ENCODE measurements around the gene ENDOU.

Gene ENDOU

GRCh38 chr12:47744005-47744651 lies 18.8 kb upstream of the ENDOU start:
- Mint-ChIP-seq H3K27ac (peak overlapping the region in 1 of 3 experiments; percentile 33), H3K36me3 (ENCODE audit: low read depth) (peaks cover 11% of the 10 kb centered on the region), H3K27me3 (ENCODE audit: low read depth) (peaks cover 15% of the 10 kb centered on the region), H3K4me3 (no peak overlapping the region), H3K4me1 (peaks cover 32% of the 10 kb centered on the region), H3K9me3 (no peaks in the 10 kb centered on the region)
- TF ChIP-seq, protein P1, sequence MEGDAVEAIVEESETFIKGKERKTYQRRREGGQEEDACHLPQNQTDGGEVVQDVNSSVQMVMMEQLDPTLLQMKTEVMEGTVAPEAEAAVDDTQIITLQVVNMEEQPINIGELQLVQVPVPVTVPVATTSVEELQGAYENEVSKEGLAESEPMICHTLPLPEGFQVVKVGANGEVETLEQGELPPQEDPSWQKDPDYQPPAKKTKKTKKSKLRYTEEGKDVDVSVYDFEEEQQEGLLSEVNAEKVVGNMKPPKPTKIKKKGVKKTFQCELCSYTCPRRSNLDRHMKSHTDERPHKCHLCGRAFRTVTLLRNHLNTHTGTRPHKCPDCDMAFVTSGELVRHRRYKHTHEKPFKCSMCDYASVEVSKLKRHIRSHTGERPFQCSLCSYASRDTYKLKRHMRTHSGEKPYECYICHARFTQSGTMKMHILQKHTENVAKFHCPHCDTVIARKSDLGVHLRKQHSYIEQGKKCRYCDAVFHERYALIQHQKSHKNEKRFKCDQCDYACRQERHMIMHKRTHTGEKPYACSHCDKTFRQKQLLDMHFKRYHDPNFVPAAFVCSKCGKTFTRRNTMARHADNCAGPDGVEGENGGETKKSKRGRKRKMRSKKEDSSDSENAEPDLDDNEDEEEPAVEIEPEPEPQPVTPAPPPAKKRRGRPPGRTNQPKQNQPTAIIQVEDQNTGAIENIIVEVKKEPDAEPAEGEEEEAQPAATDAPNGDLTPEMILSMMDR (IDR thresholded peaks at IDR 0.05; ENCODE audit: unreplicated experiment in 3 of 3): peak; percentile 49 to 61 (median 51)

DNA sequence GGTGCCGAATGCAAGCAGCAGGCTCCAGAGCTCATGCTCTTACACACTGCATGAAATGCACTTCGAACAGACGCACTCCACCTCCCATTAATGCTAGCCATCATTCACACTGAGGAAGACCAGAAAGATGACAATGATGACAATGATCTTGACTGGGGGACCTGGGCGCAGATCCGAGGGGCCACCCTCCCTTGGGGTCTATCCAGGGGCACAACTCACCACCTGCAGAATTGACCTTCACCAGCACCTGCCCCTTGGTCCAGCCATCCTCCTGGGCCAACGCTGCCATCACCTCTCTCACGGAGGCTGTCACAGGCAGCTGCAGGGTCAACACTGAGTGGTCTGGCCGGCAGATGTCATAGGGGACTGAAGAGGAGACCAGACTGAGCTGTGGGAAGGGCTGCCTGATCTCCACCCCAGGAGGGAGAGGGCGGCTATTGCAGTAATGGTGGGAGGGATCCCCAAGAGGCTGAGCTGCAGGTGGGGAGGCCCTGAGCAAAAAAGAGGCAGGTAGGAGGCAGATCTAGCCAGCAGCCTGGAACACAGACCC lies 18.1 kb upstream of the ENDOU start:
- Mint-ChIP-seq H3K36me3 (ENCODE audit: low read depth) (peaks cover 6% of the 10 kb centered on the region), H3K4me3 (no peak overlapping the region), H3K27me3 (ENCODE audit: low read depth) (peaks cover 15% of the 10 kb centered on the region), H3K27ac (peak overlapping the region in 1 of 3 experiments; percentile 33), H3K4me1 (peaks cover 36% of the 10 kb centered on the region), H3K9me3 (no peaks in the 10 kb centered on the region)
- TF ChIP-seq, protein P1 (IDR thresholded peaks at IDR 0.05; ENCODE audit: unreplicated experiment in 3 of 3): no peak

DNA sequence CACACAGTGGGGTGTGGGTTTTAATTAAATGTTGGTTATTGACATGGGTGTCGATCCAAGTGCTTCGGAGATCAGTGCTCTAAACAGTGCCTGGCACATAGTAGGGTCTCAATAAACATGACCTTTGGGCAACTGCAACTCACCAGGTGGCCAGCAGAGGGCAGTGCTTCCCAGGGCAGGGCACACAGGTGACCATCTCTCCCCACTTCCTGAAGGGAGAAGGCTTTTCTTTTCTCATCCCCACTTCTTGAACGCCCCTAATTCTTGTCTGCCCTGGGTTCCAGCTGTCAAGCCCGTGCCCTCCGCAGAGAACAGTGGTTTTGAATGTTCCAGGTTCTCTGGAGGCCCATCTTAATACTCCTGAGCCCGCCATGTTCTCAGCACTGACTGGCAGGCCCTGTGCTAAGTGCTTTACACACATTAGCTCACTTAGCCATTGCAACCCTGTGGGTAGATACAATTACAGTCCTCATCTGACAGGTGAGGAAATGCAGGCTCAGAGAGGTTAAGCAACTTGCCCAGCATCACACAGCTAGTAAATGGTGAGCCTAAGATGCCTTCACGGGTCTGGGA lies 17.0 kb upstream of the ENDOU start:
- peaks cover 15% of the 10 kb centered on the region for H3K27me3 Mint-ChIP-seq (ENCODE audit: low read depth)

DNA sequence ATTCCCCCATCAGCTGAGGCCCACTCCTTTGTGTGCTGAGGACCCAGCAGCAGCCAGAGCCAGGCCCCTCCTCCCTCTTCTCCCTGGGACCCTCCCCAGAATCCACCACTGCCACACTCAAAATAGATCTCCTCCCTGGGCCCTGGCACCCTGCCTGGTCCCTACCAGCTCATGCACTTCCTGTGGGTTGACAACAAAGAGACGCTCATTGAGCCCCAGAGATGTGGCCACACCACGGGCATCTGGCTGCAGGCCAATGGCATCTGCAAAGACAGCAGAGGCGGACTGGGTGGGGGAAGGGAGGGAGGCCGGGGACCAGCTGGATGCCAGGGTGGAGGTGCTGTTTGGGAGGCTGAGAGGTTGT lies 16.0 kb upstream of the ENDOU start:
- peaks cover 49% of the 10 kb centered on the region for H3K4me1 Mint-ChIP-seq
- peak overlapping the region; percentile 46 to 78 (median 57) for H3K27ac Mint-ChIP-seq
- TF ChIP-seq, protein P1 (IDR thresholded peaks at IDR 0.05; ENCODE audit: unreplicated experiment in 3 of 3): no peak
- H3K36me3 Mint-ChIP-seq (ENCODE audit: low read depth): no peaks in the 10 kb centered on the region
- no peaks in the 10 kb centered on the region for H3K9me3 Mint-ChIP-seq
- H3K4me3 Mint-ChIP-seq: peak overlapping the region in 1 of 3 experiments; percentile 9
- H3K27me3 Mint-ChIP-seq (ENCODE audit: low read depth): peaks cover 15% of the 10 kb centered on the region

More for the DNA sequence above, 17.0 kb upstream of the ENDOU start:
- TF ChIP-seq, protein P1 (IDR thresholded peaks at IDR 0.05; ENCODE audit: unreplicated experiment in 3 of 3): peak; percentile 88 to 95 (median 91)
- Mint-ChIP-seq H3K27ac (peak overlapping the region in 1 of 3 experiments; percentile 57), H3K36me3 (ENCODE audit: low read depth) (peaks cover 6% of the 10 kb centered on the region), H3K4me3 (no peak overlapping the region), H3K9me3 (no peaks in the 10 kb centered on the region), H3K4me1 (peaks cover 43% of the 10 kb centered on the region)

DNA sequence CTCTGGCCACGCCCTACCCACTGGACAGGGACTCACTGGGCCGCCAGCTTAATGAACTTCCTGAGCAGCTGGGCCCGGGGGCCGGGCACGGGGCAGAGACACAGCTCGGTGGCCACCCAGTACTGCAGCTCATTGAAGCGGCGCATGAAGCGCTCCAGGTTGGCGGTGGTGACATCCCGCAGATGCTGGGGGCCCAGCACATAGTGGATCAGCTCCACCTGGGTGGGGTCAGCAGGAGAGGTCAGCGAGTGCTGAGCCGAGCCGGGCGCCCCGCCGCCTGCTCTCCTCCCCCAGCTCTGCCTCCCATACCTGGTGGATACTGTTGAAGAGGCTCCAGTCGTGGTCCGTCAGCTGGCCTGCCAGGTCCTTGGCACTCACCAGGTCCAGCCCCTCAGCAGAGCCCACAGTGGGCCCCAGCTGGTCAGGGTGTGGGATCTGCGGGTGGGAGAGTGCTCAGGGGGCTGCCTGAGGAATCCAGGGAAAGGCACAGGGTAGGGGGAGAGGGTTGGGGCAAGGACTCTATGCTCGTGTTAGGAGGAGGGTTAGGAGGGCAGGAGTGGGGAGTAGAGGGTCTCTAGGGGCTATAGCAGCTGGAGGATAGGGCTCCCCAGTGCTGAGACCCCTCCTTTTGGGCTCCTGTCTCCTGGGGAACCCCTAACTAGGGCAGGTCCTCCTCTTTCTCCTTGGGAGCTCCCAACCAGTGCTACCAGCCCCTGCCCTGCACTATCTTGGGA lies 15.5 kb upstream of the ENDOU start:
- TF ChIP-seq, protein P1 (IDR thresholded peaks at IDR 0.05; ENCODE audit: unreplicated experiment in 3 of 3): no peak
- no peak overlapping the region for H3K4me3 Mint-ChIP-seq
- peaks cover 50% of the 10 kb centered on the region for H3K4me1 Mint-ChIP-seq
- no peaks in the 10 kb centered on the region for H3K9me3 Mint-ChIP-seq
- no peaks in the 10 kb centered on the region for H3K36me3 Mint-ChIP-seq (ENCODE audit: low read depth)
- H3K27me3 Mint-ChIP-seq (ENCODE audit: low read depth): peaks cover 12% of the 10 kb centered on the region
- peak overlapping the region; percentile 46 to 78 (median 57) for H3K27ac Mint-ChIP-seq
